Stimulated activated effector memory CD8-positive, alpha-beta T cell treated with anti-CD3 and anti-CD28 coated beads, Interleukin-12 subunit alpha, Interleukin-12 subunit beta, amount 100 ng/mL, for 72 hours (primary cell): Measurements from ENCODE around the gene POMT2.
"Not testable (repeated sequence)": the region's sequence is repeated elsewhere in the genome, so short reads cannot be mapped to it uniquely, and the experiment has no call there.

Experiments used
- ATAC-seq: fragments of 150-1000 bp; cut with Tn5 transposase; 2 replicates; pipeline ENCODE4 v1.10.0; 2021
- DNase-seq, 2 donors: peaks; one replicate each; pipeline ENCODE4 v3.0.0; 2021 to 2022; ENCODE audit warnings: low spot score in 2 of 2
- H3K27ac Mint-ChIP-seq: one replicate; pipeline ENCODE4 v1.8.0; 2022; ENCODE audit warnings: mild to moderate bottlenecking, mixed read lengths
- H3K36me3 Mint-ChIP-seq: one replicate; pipeline ENCODE4 v1.8.0; 2022; ENCODE audit warnings: mild to moderate bottlenecking, mixed read lengths
- H3K4me1 Mint-ChIP-seq: one replicate; pipeline ENCODE4 v1.8.0; 2022; ENCODE audit warnings: mixed read lengths
- H3K4me3 Mint-ChIP-seq: one replicate; pipeline ENCODE4 v1.8.0; 2022; ENCODE audit warnings: mild to moderate bottlenecking, mixed read lengths
- H3K9me3 Mint-ChIP-seq: one replicate; pipeline ENCODE4 v1.8.0; 2022; ENCODE audit warnings: mixed read lengths

Gene POMT2

DNA sequence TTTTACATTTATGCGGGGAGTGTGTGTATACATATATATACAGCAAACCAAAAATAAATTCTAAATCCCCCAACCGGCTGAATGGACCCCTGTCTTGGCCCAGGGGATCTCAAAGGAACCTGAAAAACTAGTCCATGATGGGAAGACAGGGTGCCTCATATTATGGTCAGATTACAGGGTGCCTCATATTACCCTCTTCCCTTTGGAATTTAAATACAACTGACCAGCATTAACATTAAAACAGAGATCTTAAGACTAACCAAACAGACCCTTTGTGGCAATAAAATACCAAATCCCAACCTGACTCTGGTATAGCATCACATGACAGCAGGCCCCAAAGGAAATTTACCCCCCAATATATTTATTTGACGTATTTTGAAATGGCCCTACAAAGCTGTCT, 17.2 kb upstream of the POMT2 start:
- Mint-ChIP-seq H3K27ac (no peak overlapping the region), H3K4me1 (no peaks in the 10 kb centered on the region), H3K36me3 (peaks cover 15% of the 10 kb centered on the region), H3K9me3 (no peaks in the 10 kb centered on the region), H3K4me3 (no peak overlapping the region)
- ATAC-seq (no peak), DNase-seq (no peak)

DNA sequence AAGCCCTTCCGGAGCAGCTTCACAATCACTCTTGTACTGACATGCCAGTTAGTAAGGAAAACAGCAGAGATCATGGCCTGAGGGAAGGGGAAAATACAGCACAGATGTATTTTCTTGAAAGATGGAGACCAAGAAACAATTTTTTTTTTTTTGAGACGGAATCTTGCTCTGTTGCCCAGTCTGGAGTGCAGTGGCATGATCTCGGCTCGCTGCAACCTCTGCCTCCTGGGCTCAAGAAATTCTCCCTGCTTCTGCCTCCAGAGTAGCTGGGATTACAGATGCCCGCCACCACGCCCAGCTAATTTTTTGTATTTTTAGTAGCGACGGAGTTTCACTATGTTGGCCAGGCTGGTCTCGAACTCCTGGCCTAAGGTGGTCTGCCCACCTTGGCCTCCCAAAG, 16.6 kb upstream of the POMT2 start:
- not testable (repeated sequence) for H3K36me3 Mint-ChIP-seq, DNase-seq, H3K4me1 Mint-ChIP-seq, ATAC-seq, H3K27ac Mint-ChIP-seq, H3K4me3 Mint-ChIP-seq, H3K9me3 Mint-ChIP-seq

DNA sequence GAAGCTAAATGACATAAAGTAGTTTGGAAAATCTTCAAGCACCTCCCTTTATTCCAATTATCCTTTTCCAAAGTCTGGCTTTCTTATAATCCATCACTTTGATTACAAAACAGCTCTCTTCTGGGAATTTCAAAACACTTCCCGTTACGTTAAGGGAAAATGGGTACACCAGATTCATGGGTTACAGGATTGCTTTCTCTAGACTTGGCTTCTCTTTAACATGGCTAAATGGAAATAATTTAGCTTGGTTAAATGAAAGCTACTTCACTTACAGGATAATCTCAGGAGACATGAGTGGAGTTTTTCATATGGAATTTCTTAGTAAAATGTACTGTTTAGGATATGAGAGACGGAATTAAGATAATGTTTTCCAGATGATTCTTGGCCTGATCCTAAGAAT, 14.9 kb upstream of the POMT2 start:
- ATAC-seq (no peak), DNase-seq (no peak)
- Mint-ChIP-seq H3K4me3 (no peak overlapping the region), H3K36me3 (no peaks in the 10 kb centered on the region), H3K4me1 (no peaks in the 10 kb centered on the region), H3K27ac (no peak overlapping the region), H3K9me3 (no peaks in the 10 kb centered on the region)

DNA sequence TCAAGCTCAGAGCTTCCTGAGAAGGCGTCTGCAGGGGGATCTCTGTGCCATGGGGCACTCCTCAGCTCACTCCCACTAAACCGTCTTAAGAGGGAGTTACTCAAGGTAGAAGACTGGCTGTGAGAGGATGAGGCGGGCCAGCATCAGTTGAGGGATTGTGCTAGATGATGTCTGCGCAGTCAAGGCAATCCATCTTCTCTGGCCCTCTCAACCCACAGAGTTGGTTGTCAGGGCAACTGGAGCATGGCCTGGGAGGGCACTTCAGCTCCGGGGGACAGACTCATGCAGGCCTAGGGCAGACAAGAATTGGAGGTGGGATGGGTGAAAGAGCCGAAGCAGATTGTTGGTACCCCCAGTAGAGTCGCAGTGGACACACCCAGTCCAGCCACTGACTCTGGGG, 9.2 kb upstream of the POMT2 start:
- no peaks in the 10 kb centered on the region for H3K36me3 Mint-ChIP-seq
- H3K4me1 Mint-ChIP-seq, result no peaks in the 10 kb centered on the region
- H3K27ac Mint-ChIP-seq, result no peak overlapping the region
- H3K9me3 Mint-ChIP-seq, result no peaks in the 10 kb centered on the region
- H3K4me3 Mint-ChIP-seq, result no peak overlapping the region
- DNase-seq (no peak), ATAC-seq (no peak)

DNA sequence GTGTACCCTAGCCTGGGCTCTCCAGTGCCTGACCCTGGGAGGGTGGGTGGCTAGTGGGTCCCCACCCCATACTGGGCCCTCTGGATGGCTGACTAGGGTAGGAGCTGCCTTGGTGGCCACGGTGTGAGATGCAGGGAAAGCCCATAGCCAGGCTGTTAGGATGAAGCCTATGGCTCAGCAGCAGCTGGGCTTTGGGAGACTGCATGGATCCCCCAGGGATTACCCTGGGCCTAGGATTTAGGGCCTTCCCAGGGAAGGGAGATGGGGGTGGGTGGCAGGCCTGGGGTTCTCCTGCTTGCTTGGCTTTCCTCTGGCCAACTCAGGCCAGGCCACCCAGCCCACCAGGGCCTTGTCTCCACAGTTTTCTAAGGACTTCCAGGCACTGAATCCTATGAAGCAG, 6.4 kb upstream of the POMT2 start:
- DNase-seq (no peak), ATAC-seq (peak; percentile 25)
- Mint-ChIP-seq H3K27ac (peak overlapping the region; percentile 1), H3K9me3 (no peaks in the 10 kb centered on the region), H3K36me3 (no peaks in the 10 kb centered on the region), H3K4me1 (peaks cover 8% of the 10 kb centered on the region), H3K4me3 (no peak overlapping the region)

DNA sequence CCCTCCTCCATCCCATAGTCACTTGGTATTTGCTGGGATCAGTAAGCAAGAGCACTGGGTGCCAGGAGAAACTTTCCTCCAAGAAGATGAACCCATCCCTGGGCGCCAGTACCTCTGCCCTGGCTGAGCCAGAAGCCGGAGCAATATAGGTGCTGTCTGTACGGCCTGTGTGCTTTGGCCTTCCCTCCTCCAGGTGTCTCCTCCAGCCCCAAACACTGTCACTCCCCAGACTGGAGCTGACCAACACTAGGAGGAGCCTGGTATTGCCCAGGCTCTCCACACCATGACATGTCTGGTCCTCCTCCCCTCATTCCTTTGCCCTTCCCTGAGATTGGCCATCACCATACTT, 5.0 kb upstream of the POMT2 start:
- Mint-ChIP-seq H3K4me3 (no peak overlapping the region), H3K27ac (no peak overlapping the region), H3K36me3 (no peaks in the 10 kb centered on the region), H3K4me1 (peaks cover 11% of the 10 kb centered on the region), H3K9me3 (no peaks in the 10 kb centered on the region)
- DNase-seq, result no peak
- no peak for ATAC-seq

DNA sequence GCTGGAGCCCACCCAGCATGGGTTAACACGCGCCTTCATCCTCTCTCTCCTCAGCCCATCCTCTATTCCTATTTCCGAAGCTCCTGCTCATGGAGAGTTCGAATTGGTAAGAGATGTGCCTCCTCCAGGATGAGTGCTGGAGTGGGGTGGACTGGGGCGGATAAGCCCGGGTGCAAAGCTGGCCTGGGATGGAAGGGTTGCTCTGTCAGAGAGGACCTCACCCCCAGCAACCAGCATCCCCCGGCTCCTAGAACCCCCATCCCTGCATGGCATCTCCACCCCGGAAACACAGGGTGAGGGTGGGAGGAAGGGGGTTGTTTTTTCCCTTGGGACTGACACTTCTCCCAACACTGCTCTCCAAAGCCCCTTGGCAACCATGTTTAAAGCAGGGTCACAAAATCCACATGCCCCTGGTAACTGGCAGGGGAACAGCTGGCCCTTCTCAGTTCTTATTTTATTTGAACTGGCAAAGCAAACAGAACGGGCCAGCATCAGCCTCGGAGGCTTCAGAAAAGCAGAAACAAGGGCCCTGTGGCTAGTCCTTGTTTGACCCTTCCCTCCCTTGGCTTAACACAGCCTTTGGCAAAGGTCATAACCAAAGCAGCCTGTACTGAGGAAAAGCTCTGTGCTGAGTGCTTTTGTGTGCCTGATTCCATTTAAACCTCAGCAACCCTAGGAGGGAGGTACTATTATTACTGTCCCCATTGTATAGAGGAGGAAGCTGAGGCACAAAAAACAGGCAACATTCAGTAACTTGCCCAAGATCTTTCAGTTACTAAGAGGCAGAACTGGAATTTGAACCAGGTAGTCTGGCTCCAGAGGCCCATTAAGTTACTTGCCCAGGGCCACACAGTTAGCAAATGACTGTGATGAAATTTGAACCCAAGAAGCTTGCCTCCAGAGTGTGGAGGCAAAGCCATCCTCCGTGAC, 4.4 kb upstream of the POMT2 start:
- ATAC-seq (no peak), DNase-seq (no peak)
- H3K36me3 Mint-ChIP-seq, result no peaks in the 10 kb centered on the region
- H3K27ac Mint-ChIP-seq, result no peak overlapping the region
- H3K4me3 Mint-ChIP-seq, result no peak overlapping the region
- H3K4me1 Mint-ChIP-seq, result peaks cover 14% of the 10 kb centered on the region
- no peaks in the 10 kb centered on the region for H3K9me3 Mint-ChIP-seq

DNA sequence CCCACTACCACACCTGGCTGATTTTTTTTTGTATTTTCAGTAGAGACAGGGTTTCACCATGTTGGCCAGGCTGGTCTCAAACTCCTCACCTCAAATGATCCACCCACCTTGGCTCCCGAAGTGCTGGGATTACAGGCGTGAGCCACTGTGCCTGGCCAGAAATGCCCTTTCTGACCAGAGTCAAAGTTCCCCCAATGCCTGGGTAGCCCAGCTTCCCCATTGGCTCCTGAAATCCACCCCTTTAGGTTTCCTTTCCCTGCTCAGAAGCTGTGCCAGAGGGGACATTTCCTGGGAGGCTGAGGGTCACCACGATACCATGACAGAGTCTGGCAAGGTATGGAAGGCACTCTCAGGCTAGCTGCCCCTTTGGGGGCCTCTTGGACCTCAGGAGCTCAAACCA, 3.6 kb upstream of the POMT2 start:
- H3K4me3 Mint-ChIP-seq, result no peak overlapping the region
- H3K36me3 Mint-ChIP-seq, result no peaks in the 10 kb centered on the region
- H3K27ac Mint-ChIP-seq, result no peak overlapping the region
- ATAC-seq (no peak), DNase-seq (no peak)
- H3K9me3 Mint-ChIP-seq, result no peaks in the 10 kb centered on the region
- peaks cover 17% of the 10 kb centered on the region for H3K4me1 Mint-ChIP-seq

DNA sequence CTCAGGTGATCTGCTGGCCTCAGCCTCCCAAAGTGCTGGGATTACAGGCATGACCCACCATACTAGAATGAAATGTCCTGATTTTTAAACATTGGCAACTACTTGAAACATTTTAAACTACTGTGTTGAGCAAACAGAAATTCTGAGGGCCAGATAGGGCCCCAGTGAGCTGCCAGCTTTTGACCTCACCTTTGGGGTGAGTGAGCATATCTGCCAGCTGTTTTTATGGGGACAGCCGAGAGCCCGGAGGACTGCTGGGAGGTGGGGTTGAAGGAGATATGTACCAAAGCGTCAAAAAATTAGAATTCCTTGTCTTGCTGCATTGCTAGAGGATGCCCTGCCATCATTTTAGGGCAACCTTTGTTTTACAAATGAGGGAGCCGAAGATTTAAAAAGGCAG, 2.9 kb upstream of the POMT2 start:
- no peak for DNase-seq
- Mint-ChIP-seq H3K36me3 (no peaks in the 10 kb centered on the region), H3K9me3 (no peaks in the 10 kb centered on the region), H3K27ac (no peak overlapping the region), H3K4me3 (no peak overlapping the region), H3K4me1 (peaks cover 17% of the 10 kb centered on the region)
- no peak for ATAC-seq

DNA sequence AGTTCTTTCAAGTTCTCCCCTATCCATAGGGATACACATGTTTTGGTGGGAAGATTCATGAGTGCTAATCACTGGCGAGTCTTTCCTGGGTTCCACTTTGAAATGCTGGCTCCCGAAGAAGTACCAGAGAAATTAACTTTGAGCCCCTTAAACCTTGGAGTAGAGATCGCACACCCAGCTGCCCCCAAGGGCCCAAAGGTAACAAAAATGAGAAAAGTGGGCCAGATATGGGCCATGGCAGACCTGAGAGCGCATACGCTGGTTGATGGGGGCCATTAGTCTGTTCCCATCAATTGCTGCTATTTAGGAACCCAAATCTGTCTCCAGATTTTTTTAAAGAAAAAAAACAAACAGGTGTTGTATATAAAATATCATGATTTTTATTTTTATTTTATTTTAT, 2.3 kb upstream of the POMT2 start:
- DNase-seq (no peak), ATAC-seq (no peak)
- Mint-ChIP-seq H3K4me3 (peak overlapping the region; percentile 93), H3K36me3 (no peaks in the 10 kb centered on the region), H3K27ac (peak overlapping the region; percentile 98), H3K4me1 (peaks cover 17% of the 10 kb centered on the region), H3K9me3 (no peaks in the 10 kb centered on the region)

DNA sequence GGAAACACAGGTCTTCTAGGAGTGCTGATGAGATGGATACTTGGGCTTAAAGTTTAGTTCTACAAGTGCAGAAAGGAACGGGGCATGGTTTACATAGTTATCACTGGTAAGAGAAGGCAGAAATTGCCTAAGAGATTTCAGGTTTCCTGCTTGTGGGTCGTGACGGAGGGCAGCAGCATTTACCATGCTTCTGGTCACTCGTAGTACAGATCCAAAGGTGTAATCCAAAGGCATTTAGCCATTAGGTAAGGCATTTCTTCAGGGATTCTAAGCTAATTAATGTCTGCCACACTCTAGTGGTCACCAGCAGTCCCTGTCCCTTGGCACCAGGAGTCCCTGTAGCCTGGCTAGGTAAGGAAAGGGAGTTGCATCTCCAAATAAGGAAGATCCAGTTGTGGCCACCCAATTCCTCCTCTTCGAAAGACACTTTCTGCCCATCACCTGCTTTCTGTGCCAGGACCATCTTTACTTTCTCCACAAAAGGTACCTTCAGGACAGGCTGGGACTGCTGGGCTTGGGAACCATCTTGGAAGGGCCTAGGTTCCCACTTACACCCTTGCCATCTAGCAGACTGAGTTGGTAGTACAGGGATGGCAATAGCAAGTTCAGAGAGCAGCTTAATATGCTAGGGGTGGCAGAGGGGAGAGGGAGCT, 1.7 kb upstream of the POMT2 start:
- ATAC-seq (no peak), DNase-seq (no peak)
- H3K4me1 Mint-ChIP-seq, result peaks cover 17% of the 10 kb centered on the region
- peak overlapping the region; percentile 93 for H3K4me3 Mint-ChIP-seq
- no peaks in the 10 kb centered on the region for H3K36me3 Mint-ChIP-seq
- H3K27ac Mint-ChIP-seq, result peak overlapping the region; percentile 98
- H3K9me3 Mint-ChIP-seq, result no peaks in the 10 kb centered on the region

DNA sequence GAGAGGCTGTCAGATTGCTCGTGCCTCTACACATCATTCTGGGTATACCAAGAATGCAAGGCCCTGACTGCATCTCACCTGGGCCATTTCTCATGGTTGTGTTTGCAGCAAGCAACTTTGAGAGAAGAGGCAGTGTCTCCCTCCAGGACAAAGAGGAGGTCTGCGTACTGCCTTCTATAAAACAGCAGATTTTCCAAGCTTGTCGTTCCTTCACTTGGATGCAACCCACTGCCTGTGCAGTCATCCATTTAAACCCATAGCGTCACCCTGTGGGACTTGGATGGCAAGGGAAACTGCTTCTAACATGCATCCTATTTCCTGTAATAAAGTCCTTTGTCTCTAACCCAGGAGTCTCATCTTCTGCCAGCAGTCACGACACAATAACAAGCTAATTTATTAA, 1.3 kb downstream of the POMT2 start:
- Mint-ChIP-seq H3K4me1 (peaks cover 17% of the 10 kb centered on the region), H3K27ac (no peak overlapping the region), H3K36me3 (no peaks in the 10 kb centered on the region), H3K4me3 (no peak overlapping the region), H3K9me3 (no peaks in the 10 kb centered on the region)
- ATAC-seq, result no peak
- no peak for DNase-seq

DNA sequence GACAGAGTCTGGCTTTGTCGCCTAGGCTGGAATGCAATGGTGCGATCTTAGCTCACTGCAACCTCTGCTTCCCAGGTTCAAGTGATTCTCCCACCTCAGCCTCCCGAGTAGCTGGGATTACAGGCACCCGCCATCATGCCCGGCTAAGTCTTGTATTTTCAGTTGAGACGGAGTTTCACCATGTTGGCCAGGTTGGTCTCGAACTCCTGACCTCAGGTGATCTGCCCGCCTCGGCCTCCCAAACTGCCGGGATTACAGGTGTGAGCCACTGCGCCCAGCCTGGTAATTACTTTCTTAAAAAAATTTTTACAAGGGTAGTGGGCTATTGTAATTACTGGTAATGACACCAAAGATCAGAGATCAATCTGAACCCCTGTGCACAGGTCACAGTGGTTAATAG, 1.9 kb downstream of the POMT2 start:
- H3K9me3 Mint-ChIP-seq, ATAC-seq, DNase-seq, H3K4me3 Mint-ChIP-seq, H3K27ac Mint-ChIP-seq, H3K36me3 Mint-ChIP-seq: not testable (repeated sequence)
- peaks cover 17% of the 10 kb centered on the region for H3K4me1 Mint-ChIP-seq

DNA sequence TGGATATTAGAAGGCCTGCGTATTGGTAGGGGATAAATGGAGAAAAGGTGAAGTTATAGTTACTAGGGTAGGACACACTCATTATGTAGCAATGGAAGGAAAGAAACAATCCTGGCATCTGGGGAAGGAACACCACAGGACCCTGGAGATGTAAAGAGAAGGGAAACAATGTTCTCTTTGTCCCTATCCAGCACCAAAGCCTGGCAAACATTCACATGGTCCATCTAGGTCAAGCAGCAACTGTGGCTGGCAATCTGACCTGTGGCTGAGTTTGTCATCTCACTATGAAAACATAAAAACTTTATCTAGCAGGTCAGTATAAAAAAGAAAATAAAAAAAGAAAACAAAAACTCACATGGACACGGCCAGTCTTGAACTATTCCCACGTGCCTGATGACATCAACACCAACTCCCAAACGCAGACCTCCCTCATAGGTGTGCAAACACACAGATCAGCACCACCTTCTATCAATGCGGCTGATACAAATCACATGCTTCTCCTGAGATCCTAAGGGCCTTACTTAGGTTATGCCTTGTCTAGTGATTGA, 2.6 kb downstream of the POMT2 start:
- Mint-ChIP-seq H3K4me1 (peaks cover 17% of the 10 kb centered on the region), H3K27ac (no peak overlapping the region), H3K36me3 (no peaks in the 10 kb centered on the region), H3K9me3 (no peaks in the 10 kb centered on the region), H3K4me3 (no peak overlapping the region)
- ATAC-seq (no peak), DNase-seq (no peak)

DNA sequence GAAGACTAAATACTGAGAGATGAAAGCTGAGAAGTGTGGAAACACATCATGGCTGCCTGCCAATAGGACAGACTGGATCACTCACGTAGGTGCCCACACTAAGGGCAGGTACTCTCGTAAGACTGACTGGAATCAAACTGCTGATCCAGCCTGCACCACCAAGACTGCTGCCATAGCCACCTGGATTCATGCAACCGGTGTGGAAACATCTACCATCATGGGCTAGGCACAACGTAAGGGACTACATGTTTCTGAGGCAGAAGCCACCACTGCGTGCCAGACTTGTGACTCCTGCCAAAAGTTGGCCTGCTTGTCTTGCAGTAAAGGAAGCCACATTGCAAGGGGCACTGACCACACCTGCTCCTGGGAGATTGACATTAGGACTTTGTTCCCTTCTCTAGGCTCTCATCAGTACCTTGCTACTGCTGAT, 3.8 kb downstream of the POMT2 start:
- ATAC-seq (no peak), DNase-seq (no peak)
- H3K27ac Mint-ChIP-seq, result no peak overlapping the region
- peaks cover 7% of the 10 kb centered on the region for H3K4me1 Mint-ChIP-seq
- no peaks in the 10 kb centered on the region for H3K36me3 Mint-ChIP-seq
- H3K9me3 Mint-ChIP-seq, result no peaks in the 10 kb centered on the region
- no peak overlapping the region for H3K4me3 Mint-ChIP-seq

DNA sequence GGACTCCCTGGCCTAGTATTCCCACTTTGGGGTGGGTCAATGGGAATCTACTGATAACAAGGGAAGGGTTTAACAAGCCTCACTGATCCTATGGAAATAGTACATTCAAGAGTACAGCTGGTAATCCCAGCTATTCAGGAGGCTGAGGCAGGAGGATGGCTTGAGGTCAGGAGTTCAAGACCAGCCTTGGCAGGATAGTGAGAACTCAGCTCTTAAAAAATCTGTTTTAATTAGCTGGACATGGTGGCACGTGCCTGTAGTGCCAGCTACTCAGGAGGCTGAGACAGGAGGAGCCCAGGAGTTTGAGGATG, 4.5 kb downstream of the POMT2 start:
- Mint-ChIP-seq H3K36me3 (no peaks in the 10 kb centered on the region), H3K9me3 (no peaks in the 10 kb centered on the region), H3K4me1 (peaks cover 6% of the 10 kb centered on the region), H3K4me3 (no peak overlapping the region), H3K27ac (no peak overlapping the region)
- no peak for DNase-seq
- ATAC-seq, result no peak
